Neural cell (in vitro differentiated cells): ENCODE data around the gene TRIM62. TPM values are rescaled to one million over a fixed set of nuclear protein-coding genes. Genes with fewer than 3 reads are reported as not detected.
"Not testable (repeated sequence)": the region's sequence is repeated elsewhere in the genome, so short reads cannot be mapped to it uniquely, and the experiment has no call there.

Experiments used
- H2AFZ ChIP-seq: fragments of 200-600, 300-800 bp; sonication (generic), shearing (Covaris generic); 2 replicates; pipeline ENCODE4 v1.6.0; 2014; ENCODE audit warnings: low read depth, mild to moderate bottlenecking, antibody characterized with exemption, low read length, moderate library complexity
- H3F3A ChIP-seq: fragments of 200-600 bp; shearing (Covaris generic); 2 replicates; pipeline ENCODE4 v1.6.1; 2016; ENCODE audit warnings: mild to moderate bottlenecking, moderate library complexity, mixed read lengths, antibody characterized with exemption, low read length; ENCODE audit not compliant: insufficient read depth, poor library complexity, severe bottlenecking
- H3K27ac ChIP-seq: fragments of 200-600, 300-800 bp; sonication (generic), shearing (Covaris generic); 2 replicates; pipeline ENCODE4 v1.5.1; 2014; ENCODE audit warnings: mild to moderate bottlenecking, low read length, moderate library complexity
- H3K27me3 ChIP-seq: fragments of 300-800, 200-600 bp; sonication (generic), shearing (Covaris generic); 2 replicates; pipeline ENCODE4 v1.6.0; 2014; ENCODE audit warnings: mild to moderate bottlenecking, low read depth, low read length, moderate library complexity; ENCODE audit not compliant: insufficient read depth
- H3K36me3 ChIP-seq: fragments of 300-800, 200-600 bp; sonication (generic), shearing (Covaris generic); 2 replicates; pipeline ENCODE4 v1.5.1; 2014; ENCODE audit warnings: mild to moderate bottlenecking, antibody characterized with exemption, low read length, moderate library complexity; ENCODE audit not compliant: insufficient read depth
- H3K4me2 ChIP-seq: fragments of 300-800, 200-600 bp; sonication (generic), shearing (Covaris generic); 2 replicates; pipeline ENCODE4 v1.6.0; 2014; ENCODE audit warnings: mild to moderate bottlenecking, low read length
- H3K4me3 ChIP-seq: fragments of 300-800, 200-600 bp; sonication (generic), shearing (Covaris generic); 2 replicates; pipeline ENCODE4 v1.5.1; 2014; ENCODE audit warnings: mild to moderate bottlenecking, low read length, moderate library complexity
- H3K79me2 ChIP-seq: fragments of 200-600 bp; shearing (Covaris generic); replicated peaks from 2 replicates; pipeline ENCODE4 v1.6.0; 2014; ENCODE audit warnings: mild to moderate bottlenecking, low read length, moderate library complexity; ENCODE audit not compliant: insufficient read depth
- H3K9ac ChIP-seq: fragments of 300-800, 200-600 bp; sonication (generic), shearing (Covaris generic); 2 replicates; pipeline ENCODE4 v1.6.1; 2016; ENCODE audit warnings: mild to moderate bottlenecking, low read length, mixed read lengths
- H3K9me2 ChIP-seq: fragments of 200-600 bp; shearing (Covaris generic); 2 replicates; pipeline ENCODE4 v1.6.1; 2016; ENCODE audit warnings: mild to moderate bottlenecking, low read length, mixed read lengths; ENCODE audit not compliant: insufficient read depth
- H3K9me3 ChIP-seq: fragments of 200-600, 300-800 bp; sonication (generic), shearing (Covaris generic); 2 replicates; pipeline ENCODE4 v1.6.1; 2016; ENCODE audit warnings: mild to moderate bottlenecking, mixed run types, low read length, moderate library complexity, mixed read lengths
- H4K20me1 ChIP-seq: fragments of 200-600 bp; shearing (Covaris generic); 2 replicates; pipeline ENCODE4 v1.6.1; 2016; ENCODE audit warnings: mild to moderate bottlenecking, mixed run types; ENCODE audit not compliant: insufficient read depth
- EP300 ChIP-seq: fragments of 450-650 bp; conservative IDR thresholded peaks from 2 replicates; pipeline ENCODE4 v1.6.1; 2014; ENCODE audit warnings: antibody characterized with exemption, mild to moderate bottlenecking, moderate library complexity; ENCODE audit not compliant: poor library complexity, severe bottlenecking
- EZH2 ChIP-seq: fragments of 200-600, 300-800 bp; shearing (Covaris generic), sonication (generic); IDR thresholded peaks from 2 replicates; pipeline ENCODE4 v1.6.1; 2014; ENCODE audit warnings: antibody characterized with exemption, low read length, borderline replicate concordance, mild to moderate bottlenecking; ENCODE audit not compliant: insufficient read depth, poor library complexity, severe bottlenecking
- MXI1 ChIP-seq: fragments of 450-650 bp; conservative IDR thresholded peaks from 2 replicates; pipeline ENCODE4 v1.6.1; 2014; ENCODE audit warnings: antibody characterized with exemption, mild to moderate bottlenecking; ENCODE audit not compliant: poor library complexity, severe bottlenecking
- POLR2AphosphoS5 ChIP-seq: IDR thresholded peaks from 2 replicates; pipeline ENCODE4 v1.6.1; 2012
- RAD21 ChIP-seq: fragments of 450-650 bp; conservative IDR thresholded peaks from 2 replicates; pipeline ENCODE4 v1.6.1; 2014; ENCODE audit warnings: antibody characterized with exemption, mild to moderate bottlenecking, moderate library complexity
- SMC3 ChIP-seq: fragments of 450-650 bp; conservative IDR thresholded peaks from 2 replicates; pipeline ENCODE4 v1.6.1; 2014; ENCODE audit warnings: antibody characterized with exemption, mild to moderate bottlenecking, moderate library complexity; ENCODE audit not compliant: poor library complexity
- TAF1 ChIP-seq: IDR thresholded peaks from 2 replicates; pipeline ENCODE4 v1.6.1; 2012; ENCODE audit warnings: low read depth
- polyA plus RNA-seq: library from polyadenylated mRNA; depleted of rRNA; stranded (reverse); fragments of >200 nt; gene quantifications from 2 replicates; pipeline ENCODE4 v1.2.3, GENCODE V29; 2014
- TF ChIP-seq, protein P1 (sequence below): fragments of 450-650 bp; IDR thresholded peaks from 2 replicates; pipeline ENCODE4 v1.5.1; 2014; ENCODE audit warnings: antibody characterized with exemption, mild to moderate bottlenecking, moderate library complexity; ENCODE audit not compliant: poor library complexity, severe bottlenecking
- TF ChIP-seq, protein P2 (sequence below): IDR thresholded peaks from 2 replicates; pipeline ENCODE4 v1.6.1; 2012; ENCODE audit warnings: borderline replicate concordance

TRIM62 gene
- polyA plus RNA-seq, 1 donor from 2014 or later, result 4.3 TPM

DNA sequence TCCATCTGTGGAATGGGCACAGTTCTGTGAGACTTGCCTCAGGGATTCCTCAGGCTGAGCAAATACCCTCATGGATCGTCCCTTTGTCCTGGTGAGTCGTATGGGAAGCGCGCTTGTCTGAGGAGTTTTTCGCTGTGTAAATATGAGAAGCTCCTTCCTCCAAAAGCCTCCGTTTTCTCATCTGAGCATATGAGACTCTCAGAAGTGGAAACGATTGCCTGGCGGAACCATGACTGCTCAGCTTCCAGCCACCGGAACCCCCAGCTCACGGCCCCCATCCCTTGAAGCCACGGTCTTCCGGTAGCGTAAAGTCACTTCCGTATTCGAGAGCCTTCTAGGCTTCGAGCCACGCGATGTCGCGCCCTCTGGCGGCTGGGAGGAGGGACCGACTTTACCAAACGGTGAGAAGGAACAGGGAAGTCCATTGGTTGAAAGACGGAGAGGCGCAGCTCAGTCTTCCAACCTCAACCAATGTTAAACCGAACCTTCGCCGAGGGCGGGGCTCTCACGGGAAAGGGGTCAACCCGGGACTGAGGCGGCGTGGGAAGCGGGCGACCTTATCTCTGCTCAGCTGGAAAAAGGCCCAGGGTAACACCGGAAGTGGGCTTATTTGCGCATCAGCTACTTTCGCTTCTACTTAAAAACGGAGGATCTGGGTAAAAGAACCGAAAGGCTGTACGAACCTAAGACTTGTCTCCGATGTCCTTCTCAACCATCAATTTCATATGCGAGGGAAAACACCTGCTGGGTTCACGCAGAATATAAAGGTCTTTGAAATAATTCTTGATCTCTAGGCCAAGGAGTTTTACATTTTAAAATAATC is 54.6 kb downstream of the TRIM62 start:
- peak overlapping the region; percentile 78 for H3K27ac ChIP-seq
- H3K79me2 ChIP-seq, result peaks cover 4% of the 10 kb centered on the region
- no peaks in the 10 kb centered on the region for H3K36me3 ChIP-seq
- no peaks in the 10 kb centered on the region for H3F3A ChIP-seq
- H3K4me3 ChIP-seq, result peak overlapping the region; percentile 83
- H3K4me2 ChIP-seq, result peak overlapping the region; percentile 79
- TF ChIP-seq, protein P1, sequence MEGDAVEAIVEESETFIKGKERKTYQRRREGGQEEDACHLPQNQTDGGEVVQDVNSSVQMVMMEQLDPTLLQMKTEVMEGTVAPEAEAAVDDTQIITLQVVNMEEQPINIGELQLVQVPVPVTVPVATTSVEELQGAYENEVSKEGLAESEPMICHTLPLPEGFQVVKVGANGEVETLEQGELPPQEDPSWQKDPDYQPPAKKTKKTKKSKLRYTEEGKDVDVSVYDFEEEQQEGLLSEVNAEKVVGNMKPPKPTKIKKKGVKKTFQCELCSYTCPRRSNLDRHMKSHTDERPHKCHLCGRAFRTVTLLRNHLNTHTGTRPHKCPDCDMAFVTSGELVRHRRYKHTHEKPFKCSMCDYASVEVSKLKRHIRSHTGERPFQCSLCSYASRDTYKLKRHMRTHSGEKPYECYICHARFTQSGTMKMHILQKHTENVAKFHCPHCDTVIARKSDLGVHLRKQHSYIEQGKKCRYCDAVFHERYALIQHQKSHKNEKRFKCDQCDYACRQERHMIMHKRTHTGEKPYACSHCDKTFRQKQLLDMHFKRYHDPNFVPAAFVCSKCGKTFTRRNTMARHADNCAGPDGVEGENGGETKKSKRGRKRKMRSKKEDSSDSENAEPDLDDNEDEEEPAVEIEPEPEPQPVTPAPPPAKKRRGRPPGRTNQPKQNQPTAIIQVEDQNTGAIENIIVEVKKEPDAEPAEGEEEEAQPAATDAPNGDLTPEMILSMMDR, result peak; percentile 100
- peak; percentile 86 for TF ChIP-seq TAF1
- TF ChIP-seq MXI1, result peak; percentile 84
- peak; percentile 83 for TF ChIP-seq SMC3
- TF ChIP-seq RAD21, result peak; percentile 69
- TF ChIP-seq, protein P2, sequence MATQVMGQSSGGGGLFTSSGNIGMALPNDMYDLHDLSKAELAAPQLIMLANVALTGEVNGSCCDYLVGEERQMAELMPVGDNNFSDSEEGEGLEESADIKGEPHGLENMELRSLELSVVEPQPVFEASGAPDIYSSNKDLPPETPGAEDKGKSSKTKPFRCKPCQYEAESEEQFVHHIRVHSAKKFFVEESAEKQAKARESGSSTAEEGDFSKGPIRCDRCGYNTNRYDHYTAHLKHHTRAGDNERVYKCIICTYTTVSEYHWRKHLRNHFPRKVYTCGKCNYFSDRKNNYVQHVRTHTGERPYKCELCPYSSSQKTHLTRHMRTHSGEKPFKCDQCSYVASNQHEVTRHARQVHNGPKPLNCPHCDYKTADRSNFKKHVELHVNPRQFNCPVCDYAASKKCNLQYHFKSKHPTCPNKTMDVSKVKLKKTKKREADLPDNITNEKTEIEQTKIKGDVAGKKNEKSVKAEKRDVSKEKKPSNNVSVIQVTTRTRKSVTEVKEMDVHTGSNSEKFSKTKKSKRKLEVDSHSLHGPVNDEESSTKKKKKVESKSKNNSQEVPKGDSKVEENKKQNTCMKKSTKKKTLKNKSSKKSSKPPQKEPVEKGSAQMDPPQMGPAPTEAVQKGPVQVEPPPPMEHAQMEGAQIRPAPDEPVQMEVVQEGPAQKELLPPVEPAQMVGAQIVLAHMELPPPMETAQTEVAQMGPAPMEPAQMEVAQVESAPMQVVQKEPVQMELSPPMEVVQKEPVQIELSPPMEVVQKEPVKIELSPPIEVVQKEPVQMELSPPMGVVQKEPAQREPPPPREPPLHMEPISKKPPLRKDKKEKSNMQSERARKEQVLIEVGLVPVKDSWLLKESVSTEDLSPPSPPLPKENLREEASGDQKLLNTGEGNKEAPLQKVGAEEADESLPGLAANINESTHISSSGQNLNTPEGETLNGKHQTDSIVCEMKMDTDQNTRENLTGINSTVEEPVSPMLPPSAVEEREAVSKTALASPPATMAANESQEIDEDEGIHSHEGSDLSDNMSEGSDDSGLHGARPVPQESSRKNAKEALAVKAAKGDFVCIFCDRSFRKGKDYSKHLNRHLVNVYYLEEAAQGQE, result peak; percentile 56
- no peak for TF ChIP-seq EZH2
- peak; percentile 89 for TF ChIP-seq POLR2AphosphoS5
- peak; percentile 61 for TF ChIP-seq EP300
- H2AFZ ChIP-seq, result peak overlapping the region; percentile 84
- no peaks in the 10 kb centered on the region for H3K9me2 ChIP-seq
- no peaks in the 10 kb centered on the region for H3K9me3 ChIP-seq
- H3K9ac ChIP-seq, result peak overlapping the region; percentile 71
- no peaks in the 10 kb centered on the region for H4K20me1 ChIP-seq
- no peaks in the 10 kb centered on the region for H3K27me3 ChIP-seq

DNA sequence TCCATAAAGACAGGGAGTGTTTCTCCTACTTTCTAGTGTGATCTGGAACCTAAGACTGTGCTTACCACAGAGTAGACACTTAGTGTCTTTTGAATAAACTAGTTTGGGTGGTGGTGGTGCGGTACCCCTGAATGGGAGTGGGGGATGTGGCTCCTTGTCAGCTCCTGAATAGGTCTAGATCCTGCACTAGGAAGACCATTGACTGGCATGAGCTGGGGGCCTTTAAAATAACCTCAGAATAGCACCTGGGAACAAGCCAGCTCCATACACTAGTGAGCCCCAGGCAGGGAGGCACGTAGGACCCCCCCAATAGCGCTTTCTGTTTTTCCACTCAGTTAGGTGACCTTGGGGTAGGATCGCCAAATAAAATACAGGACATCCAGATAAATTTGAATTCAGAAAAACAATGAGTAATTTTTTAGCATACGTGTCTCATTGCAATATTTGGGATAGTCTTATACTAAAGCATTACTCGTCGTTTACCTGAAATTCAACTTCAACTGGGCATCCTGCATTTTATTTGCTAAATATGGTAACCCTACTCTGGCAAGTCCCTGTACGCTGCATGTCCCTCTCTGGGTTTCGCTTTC is 55.3 kb downstream of the TRIM62 start:
- TF ChIP-seq EZH2 (no peak), MXI1 (no peak), TAF1 (no peak), RAD21 (no peak), SMC3 (no peak), EP300 (no peak), POLR2AphosphoS5 (no peak)
- TF ChIP-seq, protein P2, result no peak
- TF ChIP-seq, protein P1, result no peak
- H3K9me2 ChIP-seq, result no peaks in the 10 kb centered on the region
- H4K20me1 ChIP-seq, result no peaks in the 10 kb centered on the region
- no peaks in the 10 kb centered on the region for H3F3A ChIP-seq
- H3K27ac ChIP-seq, result peak overlapping the region; percentile 78
- no peaks in the 10 kb centered on the region for H3K9me3 ChIP-seq
- no peaks in the 10 kb centered on the region for H3K27me3 ChIP-seq
- H3K36me3 ChIP-seq, result no peaks in the 10 kb centered on the region
- H3K4me2 ChIP-seq, result peak overlapping the region; percentile 79
- H3K9ac ChIP-seq, result peak overlapping the region; percentile 71
- peaks cover 4% of the 10 kb centered on the region for H3K79me2 ChIP-seq
- peak overlapping the region; percentile 83 for H3K4me3 ChIP-seq
- peak overlapping the region; percentile 84 for H2AFZ ChIP-seq

DNA sequence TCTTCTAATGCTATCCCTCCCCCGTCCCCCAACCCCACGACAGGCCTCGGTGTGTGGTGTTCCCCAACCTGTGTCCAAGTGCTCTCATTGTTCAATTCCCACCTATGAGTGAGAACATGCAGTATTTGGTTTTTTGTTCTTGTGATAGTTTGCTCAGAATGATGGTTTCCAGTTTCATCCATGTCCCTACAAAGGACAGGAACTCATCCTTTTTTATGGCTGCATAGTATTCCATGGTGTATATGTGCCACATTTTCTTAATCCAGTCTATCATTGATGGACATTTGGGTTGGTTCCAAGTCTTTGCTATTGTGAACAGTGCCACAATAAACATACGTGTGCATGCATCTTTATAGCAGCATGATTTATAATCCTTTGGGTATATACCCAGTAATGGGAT is 57.2 kb downstream of the TRIM62 start:
- H2AFZ ChIP-seq, H3K27ac ChIP-seq, H3K4me2 ChIP-seq, H3K27me3 ChIP-seq, H3K36me3 ChIP-seq, H4K20me1 ChIP-seq, H3F3A ChIP-seq, H3K9ac ChIP-seq, H3K4me3 ChIP-seq, H3K9me2 ChIP-seq, H3K9me3 ChIP-seq, H3K79me2 ChIP-seq: not testable (repeated sequence)
